Thyroid gland (tissue), 4 donors: Measurements from ENCODE around the gene VCPKMT.
"Not testable (repeated sequence)": the region's sequence is repeated elsewhere in the genome, so short reads cannot be mapped to it uniquely, and the experiment has no call there.

Source experiments
- CTCF ChIP-seq, 6 experiments: fragments of 200-600 bp in 3 of 6; fragments of 450-650 bp in 3 of 6; sonication (generic) in 3 of 6; IDR thresholded peaks; one replicate each; pipeline ENCODE4 v1.5.1; 2016 to 2019; ENCODE audit warnings: antibody characterized with exemption in 6 of 6, mild to moderate bottlenecking in 2 of 6, inconsistent platforms in 1 of 6, moderate library complexity in 1 of 6
- POLR2A ChIP-seq, 2 donors: fragments of 450-650 bp; IDR thresholded peaks; one replicate each; pipeline ENCODE4 v1.6.1; 2017; ENCODE audit warnings: antibody characterized with exemption in 2 of 2, mild to moderate bottlenecking in 2 of 2, moderate library complexity in 1 of 2

GRCh38 chr14:50079103-50079502, 37.3 kb downstream of the VCPKMT start:
- TF ChIP-seq CTCF, POLR2A (IDR thresholded peaks at IDR 0.05): not testable (repeated sequence)
